ENCODE results near the gene CDKN2D.
"Not testable (repeated sequence)": the region's sequence is repeated elsewhere in the genome, so short reads cannot be mapped to it uniquely, and the experiment has no call there.

The CDKN2D gene

GRCh38 chr19:10551006-10551405 lies 17.8 kb downstream of the CDKN2D start:
- not testable (repeated sequence) for DNase-seq

DNA sequence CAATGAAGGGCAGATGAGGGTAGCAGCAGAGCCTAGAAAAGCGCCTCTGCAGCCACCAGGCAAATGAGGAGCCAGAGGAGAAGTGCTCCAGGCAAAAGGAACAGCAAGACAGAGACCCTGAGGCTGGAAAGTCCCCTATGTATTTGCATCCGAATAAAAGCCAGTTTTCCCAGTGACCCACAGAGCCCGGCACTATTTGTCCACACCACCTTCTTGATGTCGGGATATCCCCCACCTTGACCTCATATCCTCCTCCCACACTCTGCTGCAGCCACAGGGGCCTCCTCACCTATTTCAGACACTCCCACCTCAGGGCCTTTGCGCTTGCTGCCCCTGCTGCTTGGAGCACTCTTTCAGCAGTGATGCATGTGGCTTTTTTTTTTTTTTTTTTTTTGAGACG lies 18.4 kb downstream of the CDKN2D start:
- no peak for DNase-seq

- DNase-seq, result no peak
Observed at GRCh38 chr19:10549733-10550132, 19.0 kb downstream of the CDKN2D start.

DNA sequence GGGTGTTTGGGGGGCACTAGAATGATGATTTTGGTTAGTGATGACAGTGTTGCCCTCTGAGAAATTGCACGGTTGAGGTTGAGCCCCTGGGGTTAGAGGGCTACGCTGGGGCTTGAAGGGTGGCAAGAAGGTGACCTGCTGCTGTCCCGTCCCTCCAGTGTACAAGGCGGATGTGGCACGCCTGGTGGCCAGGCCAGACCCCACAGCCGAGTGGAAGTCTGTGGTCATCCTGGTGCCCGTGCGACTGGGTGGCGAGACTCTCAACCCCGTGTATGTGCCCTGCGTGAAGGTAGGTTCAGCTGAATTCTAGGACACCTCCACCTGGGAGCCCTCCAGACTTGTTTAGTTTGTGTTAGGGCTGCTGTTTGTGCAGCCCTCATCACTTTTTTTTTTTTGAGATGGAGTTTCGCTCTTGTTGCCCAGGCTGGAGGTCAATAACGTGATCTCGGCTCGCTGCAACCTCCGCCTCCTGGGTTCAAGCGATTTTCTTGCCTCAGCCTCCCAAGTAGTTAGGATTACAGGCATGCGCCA lies 20.0 kb downstream of the CDKN2D start:
- no peak for DNase-seq

DNA sequence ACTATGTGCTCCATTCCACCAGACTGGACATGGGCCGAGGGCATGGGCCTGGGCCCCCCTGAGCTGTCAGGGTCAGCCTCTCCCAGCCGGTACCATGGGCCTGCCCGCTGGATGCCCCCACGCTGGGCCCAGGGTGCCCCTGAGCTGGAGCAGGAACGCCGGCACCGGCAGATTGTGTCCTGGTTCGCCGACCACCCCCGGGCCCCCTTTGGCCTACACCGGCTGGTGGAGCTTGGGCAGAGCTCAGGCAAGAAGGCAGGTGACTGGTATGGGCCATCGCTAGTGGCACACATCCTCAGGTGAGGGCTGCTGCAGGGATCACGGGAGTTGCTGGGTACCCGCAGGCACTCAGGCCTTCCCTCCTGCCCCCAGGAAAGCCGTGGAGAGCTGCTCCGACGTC lies 22.0 kb downstream of the CDKN2D start:
- DNase-seq, result no peak

DNA sequence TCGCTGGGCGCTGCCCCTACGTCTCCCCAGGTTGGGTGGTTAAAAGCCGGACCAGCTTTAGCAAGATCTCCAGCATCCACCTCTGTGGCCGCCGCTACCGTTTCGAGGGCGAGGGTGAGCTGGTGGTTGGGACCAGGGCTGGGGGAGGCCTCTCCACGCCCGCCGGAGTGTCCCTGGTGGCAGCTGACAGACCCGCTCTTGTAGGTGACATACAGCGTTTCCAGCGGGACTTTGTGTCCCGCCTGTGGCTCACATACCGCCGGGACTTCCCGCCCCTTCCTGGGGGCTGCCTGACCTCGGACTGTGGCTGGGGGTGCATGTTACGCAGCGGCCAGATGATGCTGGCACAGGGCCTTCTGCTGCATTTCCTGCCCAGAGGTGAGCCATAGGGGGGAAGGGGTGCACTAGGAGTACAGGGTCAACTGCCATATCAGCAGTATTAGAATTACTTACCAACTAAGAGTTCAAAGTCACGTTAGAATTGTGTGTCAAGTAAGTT lies 24.0 kb downstream of the CDKN2D start:
- DNase-seq, result no peak

DNA sequence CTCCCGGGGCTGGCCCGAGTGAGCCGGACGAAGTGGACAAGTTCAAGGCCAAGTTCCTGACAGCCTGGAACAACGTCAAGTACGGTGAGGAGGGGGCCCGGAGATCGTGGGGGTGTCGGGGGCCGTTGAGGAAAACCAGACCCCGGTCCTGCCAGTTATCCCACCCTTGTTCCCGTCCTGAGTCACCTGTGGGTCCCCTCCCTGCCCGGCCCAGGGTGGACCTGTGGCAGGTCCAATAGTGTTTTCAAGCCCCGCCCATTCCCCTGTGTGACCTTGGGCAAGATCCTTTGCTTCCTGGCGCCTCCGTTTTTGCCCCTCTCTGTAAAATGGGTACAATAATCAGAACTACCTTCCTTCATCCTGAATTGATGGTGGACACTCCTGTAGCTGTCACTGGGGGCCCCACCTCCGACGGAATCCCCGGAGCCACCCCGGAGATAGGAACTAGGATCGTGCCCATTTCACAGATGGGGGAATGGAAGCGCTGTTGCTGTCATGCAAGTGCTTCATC lies 24.5 kb downstream of the CDKN2D start:
- DNase-seq, result peak; percentile 48

GRCh38 chr19:10543420-10544241 lies 25.1 kb downstream of the CDKN2D start, which contains the start of gene ATG4D:
Gene ATG4D, plus strand, starts transcription at chr19:10543904. Its CDS starts 187 bp downstream, at chr19:10544091.
- DNase-seq, result peak; percentile 86

DNA sequence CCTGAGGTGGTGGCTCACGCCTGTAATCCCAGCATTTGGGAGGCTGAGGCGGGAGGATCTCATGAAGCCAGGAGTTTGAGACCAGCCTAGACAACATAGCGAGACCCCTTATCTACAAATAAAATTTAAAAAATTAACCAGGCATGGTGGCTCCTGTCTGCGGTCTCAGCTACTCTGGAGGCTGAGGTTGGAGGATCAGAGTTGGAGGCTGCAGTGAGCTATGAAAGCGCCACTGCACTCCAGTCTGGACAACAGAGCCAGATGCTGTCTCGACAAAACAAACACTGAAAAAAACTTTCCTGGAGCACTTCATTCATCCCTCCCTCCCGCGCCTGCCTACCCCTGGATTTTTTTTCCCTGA lies 25.7 kb downstream of the CDKN2D start:
- DNase-seq, result no peak

DNA sequence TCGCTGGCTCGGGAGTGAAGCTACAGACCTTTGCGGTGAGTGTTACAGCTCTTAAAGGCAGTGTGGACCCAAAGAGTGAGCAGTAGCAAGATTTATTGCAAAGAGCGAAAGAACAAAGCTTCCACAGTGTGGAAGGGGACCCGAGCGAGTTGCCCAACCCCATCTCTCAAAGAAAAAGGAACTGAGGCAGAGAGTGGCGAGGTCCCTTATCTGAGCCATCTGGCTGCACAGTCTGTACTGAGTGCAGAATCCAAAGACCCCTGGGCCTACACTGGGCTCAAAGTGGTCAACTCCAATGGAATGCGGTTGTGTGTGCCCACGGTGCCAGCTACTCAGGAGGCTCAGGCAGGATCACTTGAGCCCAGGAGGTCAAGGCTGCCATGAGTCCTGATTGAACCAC lies 29.8 kb downstream of the CDKN2D start:
- DNase-seq, result not testable (repeated sequence)

GRCh38 chr19:10538204-10538983 lies 30.4 kb downstream of the CDKN2D start:
- no peak for DNase-seq

- DNase-seq, result no peak
Observed at GRCh38 chr19:10537668-10538067, 31.1 kb downstream of the CDKN2D start.

- DNase-seq, result no peak
Observed at GRCh38 chr19:10535613-10536012, 33.2 kb downstream of the CDKN2D start.

- no peak for DNase-seq
Observed at GRCh38 chr19:10533646-10534386, 35.0 kb downstream of the CDKN2D start.

GRCh38 chr19:10532457-10532856 lies 36.3 kb downstream of the CDKN2D start:
- DNase-seq, result no peak

GRCh38 chr19:10526887-10527286 lies 41.9 kb downstream of the CDKN2D start:
- DNase-seq, result not testable (repeated sequence)

- DNase-seq, result no peak
Observed at GRCh38 chr19:10525636-10526035, 43.1 kb downstream of the CDKN2D start.

- no peak for DNase-seq
Observed at GRCh38 chr19:10523135-10523636, 45.6 kb downstream of the CDKN2D start.

GRCh38 chr19:10521461-10522171 lies 47.2 kb downstream of the CDKN2D start:
- DNase-seq, result no peak

DNA sequence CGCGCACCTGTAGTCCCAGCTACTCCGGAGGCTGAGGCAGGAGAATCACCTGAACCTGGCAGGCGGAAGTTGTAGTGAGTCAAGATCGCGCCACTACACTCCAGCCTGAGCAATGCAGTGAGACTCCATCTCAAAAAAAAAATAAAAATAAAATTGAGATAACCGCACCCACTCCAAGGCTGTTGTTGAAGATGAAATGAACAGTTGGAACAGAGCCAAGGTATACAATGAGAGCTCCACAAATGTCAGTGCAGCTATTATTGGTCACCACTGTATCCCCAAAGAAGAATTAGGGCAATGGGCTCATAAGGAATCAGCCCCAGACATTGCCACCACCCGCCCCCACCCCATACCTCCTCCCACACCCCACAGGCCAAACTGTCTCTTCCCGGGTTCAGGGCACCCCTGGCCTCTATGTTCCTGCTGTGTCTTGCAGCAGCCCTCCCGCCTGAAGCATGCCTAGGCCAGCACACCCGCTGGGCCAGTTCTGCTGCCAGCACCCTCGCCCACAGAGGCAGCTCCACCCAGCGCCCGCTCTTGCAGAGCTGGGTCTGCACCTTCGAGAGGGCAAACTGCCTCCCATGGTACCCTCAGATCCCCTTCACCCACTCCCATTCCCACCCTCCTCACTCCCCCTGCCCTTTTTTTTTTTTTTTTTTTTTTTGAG lies 48.0 kb downstream of the CDKN2D start:
- no peak for DNase-seq

GRCh38 chr19:10519421-10519820 lies 49.4 kb downstream of the CDKN2D start:
- DNase-seq, result no peak
